ENCODE results near the gene ROBO2. TPM values are rescaled to one million over a fixed set of nuclear protein-coding genes. Genes with fewer than 3 reads are reported as not detected.

The ROBO2 gene
- total RNA-seq, 2 donors from 2014 or later, result 9.8 to 9.9 TPM

GRCh38 chr3:77373619-77374018, 333.7 kb downstream of the ROBO2 start:
- H3K4me3 ChIP-seq, result no peak overlapping the region
- no peak overlapping the region for H3K27ac ChIP-seq
- DNase-seq (ENCODE audit: low spot score) (no peak), ATAC-seq (ENCODE audit: insufficient number of reproducible peaks, low FRiP score, low read depth) (no peak)
- H3K9me3 ChIP-seq, result no peaks in the 10 kb centered on the region
- TF ChIP-seq CTCF (IDR thresholded peaks at IDR 0.05), result no peak
- H3K36me3 ChIP-seq, result no peaks in the 10 kb centered on the region
- no peaks in the 10 kb centered on the region for H3K27me3 ChIP-seq (replicated peaks; ENCODE audit: insufficient read depth)
- H3K4me1 ChIP-seq (ENCODE audit: control insufficient read depth in 1 of 2, low read depth in 2 of 2), result no peaks in the 10 kb centered on the region

GRCh38 chr3:77376511-77376910, 336.6 kb downstream of the ROBO2 start:
- ATAC-seq (ENCODE audit: insufficient number of reproducible peaks, low FRiP score, low read depth) (no peak), DNase-seq (ENCODE audit: low spot score) (no peak)
- Histone ChIP-seq H3K27ac (no peak overlapping the region), H3K4me3 (no peak overlapping the region), H3K4me1 (ENCODE audit: control insufficient read depth in 1 of 2, low read depth in 2 of 2) (no peaks in the 10 kb centered on the region), H3K9me3 (no peaks in the 10 kb centered on the region), H3K36me3 (no peaks in the 10 kb centered on the region), H3K27me3 (replicated peaks; ENCODE audit: insufficient read depth) (no peaks in the 10 kb centered on the region)
- no peak for TF ChIP-seq CTCF (IDR thresholded peaks at IDR 0.05)

GRCh38 chr3:77377717-77378116, 337.8 kb downstream of the ROBO2 start:
- Histone ChIP-seq H3K9me3 (no peaks in the 10 kb centered on the region), H3K36me3 (no peaks in the 10 kb centered on the region), H3K27ac (no peak overlapping the region), H3K4me1 (ENCODE audit: control insufficient read depth in 1 of 2, low read depth in 2 of 2) (no peaks in the 10 kb centered on the region), H3K27me3 (replicated peaks; ENCODE audit: insufficient read depth) (no peaks in the 10 kb centered on the region), H3K4me3 (no peak overlapping the region)
- no peak for TF ChIP-seq CTCF (IDR thresholded peaks at IDR 0.05)
- no peak for DNase-seq (ENCODE audit: low spot score)
- no peak for ATAC-seq (ENCODE audit: insufficient number of reproducible peaks, low FRiP score, low read depth)

- DNase-seq (ENCODE audit: low spot score), result no peak
- ATAC-seq (ENCODE audit: insufficient number of reproducible peaks, low FRiP score, low read depth), result no peak
- H3K4me1 ChIP-seq (ENCODE audit: control insufficient read depth in 1 of 2, low read depth in 2 of 2), result no peaks in the 10 kb centered on the region
- H3K27ac ChIP-seq, result no peak overlapping the region
- no peaks in the 10 kb centered on the region for H3K27me3 ChIP-seq (replicated peaks; ENCODE audit: insufficient read depth)
- H3K36me3 ChIP-seq, result no peaks in the 10 kb centered on the region
- TF ChIP-seq CTCF (IDR thresholded peaks at IDR 0.05), result no peak
- no peak overlapping the region for H3K4me3 ChIP-seq
- H3K9me3 ChIP-seq, result no peaks in the 10 kb centered on the region
Observed at GRCh38 chr3:77380136-77380535, 340.2 kb downstream of the ROBO2 start.

GRCh38 chr3:77381431-77381830, 341.5 kb downstream of the ROBO2 start:
- Histone ChIP-seq H3K9me3 (no peaks in the 10 kb centered on the region), H3K36me3 (no peaks in the 10 kb centered on the region), H3K27me3 (replicated peaks; ENCODE audit: insufficient read depth) (no peaks in the 10 kb centered on the region), H3K4me3 (no peak overlapping the region), H3K27ac (no peak overlapping the region), H3K4me1 (ENCODE audit: control insufficient read depth in 1 of 2, low read depth in 2 of 2) (no peaks in the 10 kb centered on the region)
- ATAC-seq (ENCODE audit: insufficient number of reproducible peaks, low FRiP score, low read depth) (no peak), DNase-seq (ENCODE audit: low spot score) (no peak)
- no peak for TF ChIP-seq CTCF (IDR thresholded peaks at IDR 0.05)
